Aorta (tissue), 5 donors: ENCODE measurements around the gene ARHGAP22. TPM values are rescaled to one million over a fixed set of nuclear protein-coding genes. Genes with fewer than 3 reads are reported as not detected.

Source experiments
- ATAC-seq: fragments of 200-7000 bp; cut with Tn5 transposase; one replicate; pipeline ENCODE4 v1.9.1; 2022; ENCODE audit warnings: moderate library complexity; ENCODE audit not compliant: low FRiP score
- DNase-seq, 2 donors: peaks; one replicate each; pipeline ENCODE4 v3.0.0-alpha.2; 2020
- H3K27ac ChIP-seq, 2 donors: one replicate each; pipeline ENCODE4 v1.5.1; 2013; ENCODE audit warnings: low read length in 2 of 2, mild to moderate bottlenecking in 2 of 2, moderate library complexity in 2 of 2, control low read depth in 1 of 2, inconsistent platforms in 1 of 2, low read depth in 1 of 2
- H3K27me3 ChIP-seq, 2 donors: one replicate each; pipeline ENCODE4 v1.6.1; 2013; ENCODE audit warnings: control low read depth in 1 of 2, low read length in 1 of 2, mild to moderate bottlenecking in 1 of 2, moderate library complexity in 1 of 2; ENCODE audit not compliant: insufficient read depth in 2 of 2, control insufficient read depth in 1 of 2
- H3K36me3 ChIP-seq, 2 donors: one replicate each; pipeline ENCODE4 v1.6.1; 2013; ENCODE audit warnings: control low read depth in 1 of 2, low read length in 1 of 2, mild to moderate bottlenecking in 1 of 2; ENCODE audit not compliant: insufficient read depth in 2 of 2, control insufficient read depth in 1 of 2
- H3K4me1 ChIP-seq, 2 donors: one replicate each; pipeline ENCODE4 v1.6.1; 2013; ENCODE audit warnings: low read length in 2 of 2, control low read depth in 1 of 2, mild to moderate bottlenecking in 1 of 2, moderate library complexity in 1 of 2; ENCODE audit not compliant: insufficient read depth in 2 of 2, control insufficient read depth in 1 of 2
- H3K4me3 ChIP-seq, 2 donors: one replicate each; pipeline ENCODE4 v1.5.1; 2013; ENCODE audit warnings: low read length in 2 of 2, control low read depth in 1 of 2, mild to moderate bottlenecking in 1 of 2
- H3K9me3 ChIP-seq: one replicate; pipeline ENCODE4 v1.6.1; 2013; ENCODE audit warnings: mild to moderate bottlenecking, low read length; ENCODE audit not compliant: control insufficient read depth
- WGBS, 2 donors: extraction: QIAGEN DNeasy Blood & Tissue Kit; methylation state at CpG; one replicate each; pipeline ENCODE4 v1.1.7; 2013; 5-methylcytosine and 5-hydroxymethylcytosine counted together
- intact Hi-C, 2 donors: fragments of 100-400 bp; cut with DNase I; formaldehyde crosslinking; loops; one replicate each; pipeline versions ENCODE4 v1.14.2 to v1.15.0; 2022
- polyA plus RNA-seq, 2 donors: library from polyadenylated mRNA; stranded (reverse); fragments of 200-250 nt; gene quantifications; one replicate each; pipeline ENCODE4 v1.2.3, GENCODE V29; 2013
- total RNA-seq, 2 donors: library from RNA; stranded (reverse); fragmentation: NEBNext Ultra II Directional; extraction: Animal tissue kit (Norgen Biotek cat#: 25700); gene quantifications; one replicate each; pipeline ENCODE4 v1.2.1, GENCODE V29; 2021
- donor health status: healthy with polysubstance abuse.
- donor health status: Bipolar disorder and iron deficiency.
- donor health status: DM: no; HTN: no; CAD: no.
- donor health status: DM: no; HTN: no; CAD: no.
- donor health status: DM: yes; HTN: yes; CAD: no.

ARHGAP22 gene
- total and polyA plus RNA-seq, 4 donors = 6.1 to 29.1 (median 17.1) TPM

DNA sequence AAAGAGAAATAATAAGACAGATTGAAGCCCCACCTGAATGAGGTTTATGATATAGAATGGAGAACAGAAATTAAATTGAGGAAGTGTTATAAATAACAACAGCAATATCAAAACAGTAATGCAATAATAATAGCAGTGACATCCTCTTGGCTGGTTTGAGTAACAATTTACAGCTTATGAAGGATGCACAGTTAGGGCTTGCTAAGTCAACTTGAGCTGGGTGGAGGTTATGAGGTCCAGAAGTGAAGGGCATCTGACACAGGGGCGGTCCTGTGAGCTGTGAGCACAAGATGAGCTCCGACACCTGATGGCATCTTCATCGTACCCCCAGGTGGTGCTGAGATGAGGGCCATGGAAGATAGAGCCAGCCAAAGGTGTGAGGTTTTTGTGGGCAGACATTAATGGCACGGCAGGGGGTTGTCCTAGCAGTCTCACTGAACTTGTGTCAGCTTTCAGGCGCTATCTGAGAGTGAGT lies 30.5 kb downstream of the ARHGAP22 start:
- Histone ChIP-seq H3K27ac (no peak overlapping the region), H3K9me3 (no peaks in the 10 kb centered on the region), H3K4me3 (no peak overlapping the region), H3K27me3 (no peaks in the 10 kb centered on the region), H3K4me1 (no peaks in the 10 kb centered on the region), H3K36me3 (peaks cover 2% of the 10 kb centered on the region in 2 donors)
- intact Hi-C loops = no loop called here
- DNase-seq (no peak), ATAC-seq (no peak)
- 90 to 93% methylated on average over 5 of the region's 5 CpGs for WGBS, 2 donors

DNA sequence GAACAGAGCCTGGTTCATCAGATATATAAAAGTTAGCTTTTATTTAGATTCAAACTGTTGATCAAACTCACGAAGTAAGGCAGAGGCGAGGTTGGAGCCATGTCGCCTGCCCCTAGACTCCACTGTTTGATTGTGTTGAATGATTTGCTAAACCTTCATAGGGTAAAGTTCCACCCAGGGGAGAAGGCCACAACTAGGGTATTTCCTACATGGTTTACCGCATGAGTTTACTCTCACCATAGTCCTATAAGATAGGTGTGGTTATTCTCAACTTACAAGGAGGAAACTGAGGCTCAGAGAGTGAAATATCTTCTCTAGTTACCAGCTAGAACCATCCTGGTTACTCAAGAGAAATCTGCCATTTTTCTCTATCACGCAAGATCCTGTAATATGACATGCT lies 31.8 kb downstream of the ARHGAP22 start:
- Histone ChIP-seq H3K4me3 (no peak overlapping the region), H3K27ac (no peak overlapping the region), H3K27me3 (no peaks in the 10 kb centered on the region), H3K4me1 (no peaks in the 10 kb centered on the region), H3K36me3 (peaks cover 2% of the 10 kb centered on the region in 2 donors), H3K9me3 (no peaks in the 10 kb centered on the region)
- ATAC-seq = no peak
- intact Hi-C loops = no loop called here
- no peak for DNase-seq
- 97 to 98% methylated on average over 5 of the region's 5 CpGs for WGBS, 2 donors

GRCh38 chr10:48572414-48572813 lies 32.5 kb downstream of the ARHGAP22 start:
- Histone ChIP-seq H3K27me3 (no peaks in the 10 kb centered on the region), H3K4me3 (no peak overlapping the region), H3K27ac (no peak overlapping the region), H3K9me3 (no peaks in the 10 kb centered on the region), H3K4me1 (no peaks in the 10 kb centered on the region), H3K36me3 (peaks cover 2% of the 10 kb centered on the region in 2 donors)
- ATAC-seq (no peak), DNase-seq (no peak)
- WGBS, 2 donors = 94 to 95% methylated on average over 2 of the region's 2 CpGs
- intact Hi-C loops = no loop called here

DNA sequence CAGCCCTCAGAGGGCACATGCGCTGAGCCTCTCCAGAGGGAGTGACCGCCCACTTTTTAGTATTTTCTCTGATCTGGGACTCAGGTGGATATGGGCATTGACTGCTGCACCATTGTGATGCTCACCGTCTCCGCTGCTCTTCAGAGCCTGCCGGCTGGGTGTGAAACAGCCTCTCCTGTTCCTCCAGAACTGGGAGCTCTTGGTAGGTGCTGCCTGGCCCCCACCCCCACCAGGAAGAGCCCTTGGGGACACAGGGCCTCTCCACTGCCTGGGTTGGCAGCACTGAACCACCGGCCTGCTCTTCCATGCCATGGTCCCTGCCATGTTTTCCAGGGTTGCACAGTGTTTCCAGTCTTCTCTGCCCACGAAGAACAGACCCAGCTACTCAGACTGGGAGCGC lies 36.3 kb downstream of the ARHGAP22 start:
- Histone ChIP-seq H3K9me3 (no peaks in the 10 kb centered on the region), H3K36me3 (peaks cover 0 to 3% of the 10 kb centered on the region in 2 donors), H3K27ac (no peak overlapping the region), H3K4me3 (no peak overlapping the region), H3K27me3 (no peaks in the 10 kb centered on the region), H3K4me1 (no peaks in the 10 kb centered on the region)
- 97% methylated on average over 8 of the region's 8 CpGs for WGBS, 2 donors
- intact Hi-C loops = no loop called here
- no peak for ATAC-seq
- DNase-seq = no peak

- 86% methylated on average over 4 of the region's 4 CpGs for WGBS, 2 donors
- DNase-seq = no peak
- Histone ChIP-seq H3K4me3 (no peak overlapping the region), H3K9me3 (no peaks in the 10 kb centered on the region), H3K27ac (no peak overlapping the region), H3K27me3 (no peaks in the 10 kb centered on the region), H3K4me1 (no peaks in the 10 kb centered on the region), H3K36me3 (peaks cover 0 to 3% of the 10 kb centered on the region in 2 donors)
- intact Hi-C loops = no loop called here
- no peak for ATAC-seq
Observed at GRCh38 chr10:48568131-48568530, 36.7 kb downstream of the ARHGAP22 start.

DNA sequence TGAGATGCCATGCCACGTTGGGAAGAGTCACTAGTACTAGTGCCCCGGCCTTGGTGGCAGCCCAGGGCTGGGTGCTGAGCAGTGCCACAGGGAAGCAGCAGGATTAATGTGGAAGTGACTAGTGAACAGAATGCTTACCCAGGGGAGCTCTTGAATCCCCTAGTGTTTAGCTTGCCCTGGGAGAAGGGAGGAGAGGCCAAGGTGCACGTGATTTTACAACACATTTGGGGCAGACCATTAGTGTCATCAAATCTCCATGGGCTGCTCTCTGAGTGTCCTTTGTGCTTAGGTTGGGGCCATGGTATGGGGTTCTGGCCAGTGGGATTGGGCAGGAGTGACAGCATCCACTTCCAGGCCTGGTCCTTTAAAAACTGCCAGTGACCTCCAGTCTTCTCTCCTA lies 37.5 kb downstream of the ARHGAP22 start:
- 90% methylated on average over 3 of the region's 3 CpGs for WGBS, 2 donors
- no peak for ATAC-seq

GRCh38 chr10:48564466-48565160 lies 40.3 kb downstream of the ARHGAP22 start:
- 38 to 45% methylated on average over 9 of the region's 9 CpGs for WGBS, 2 donors
- ATAC-seq = no peak
- DNase-seq = no peak
- no peak overlapping the region for H3K27ac ChIP-seq
- H3K27me3 ChIP-seq = no peaks in the 10 kb centered on the region
- no peak overlapping the region for H3K4me3 ChIP-seq
- intact Hi-C loops = no loop called here
- H3K4me1 ChIP-seq = no peaks in the 10 kb centered on the region
- H3K9me3 ChIP-seq = no peaks in the 10 kb centered on the region
- H3K36me3 ChIP-seq = peaks cover 0 to 1% of the 10 kb centered on the region in 2 donors

More for the DNA sequence above, 37.5 kb downstream of the ARHGAP22 start:
- Histone ChIP-seq H3K27me3 (no peaks in the 10 kb centered on the region), H3K27ac (no peak overlapping the region), H3K9me3 (no peaks in the 10 kb centered on the region), H3K36me3 (peaks cover 0 to 3% of the 10 kb centered on the region in 2 donors), H3K4me3 (no peak overlapping the region), H3K4me1 (no peaks in the 10 kb centered on the region)
- intact Hi-C loops = no loop called here
- DNase-seq = no peak

DNA sequence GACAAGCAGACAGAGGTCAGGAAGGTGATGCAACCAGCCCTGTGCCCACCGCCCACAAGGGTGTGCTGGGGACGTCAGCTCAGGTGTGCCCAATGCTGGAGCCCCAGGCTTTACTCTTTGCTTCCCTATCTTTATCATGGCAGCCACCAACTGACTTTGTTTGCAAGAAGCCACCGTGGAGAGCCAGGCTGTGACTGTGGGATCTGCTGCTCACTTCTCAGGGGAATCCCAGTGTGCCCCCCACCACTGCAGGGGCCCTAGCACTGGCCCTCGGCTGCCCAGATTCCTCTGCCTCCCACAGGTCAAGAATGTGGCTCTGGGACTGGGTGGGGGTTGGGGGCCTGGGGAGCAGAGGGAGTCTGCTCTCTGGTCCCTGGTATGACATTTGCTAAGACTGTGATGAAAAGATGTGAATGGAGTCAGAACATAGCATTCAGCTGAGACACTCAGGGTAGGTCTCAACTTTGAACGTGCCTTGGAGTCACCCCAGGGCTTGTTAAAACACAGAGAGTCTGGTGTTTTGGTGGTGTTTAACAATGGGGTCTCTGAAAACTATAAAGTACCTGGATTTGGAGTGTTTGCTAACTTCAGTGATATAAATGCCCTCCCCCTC lies 47.3 kb downstream of the ARHGAP22 start:
- intact Hi-C loops = loop anchor here in 1 of 2 donors (10.0 kb wide), 1 partner anchor 607 kb away; no protein-coding TSS in a partner anchor
- H3K27me3 ChIP-seq = no peaks in the 10 kb centered on the region
- H3K4me3 ChIP-seq = no peak overlapping the region
- 81 to 90% methylated on average over 5 of the region's 5 CpGs for WGBS, 2 donors
- no peaks in the 10 kb centered on the region for H3K9me3 ChIP-seq
- ATAC-seq = no peak
- DNase-seq = no peak
- no peaks in the 10 kb centered on the region for H3K36me3 ChIP-seq
- no peak overlapping the region for H3K27ac ChIP-seq
- no peaks in the 10 kb centered on the region for H3K4me1 ChIP-seq

GRCh38 chr10:48556713-48557112 lies 48.2 kb downstream of the ARHGAP22 start:
- DNase-seq (no peak), ATAC-seq (no peak)
- no peak overlapping the region for H3K4me3 ChIP-seq
- no peaks in the 10 kb centered on the region for H3K27me3 ChIP-seq
- 91 to 95% methylated on average over 6 of the region's 6 CpGs for WGBS, 2 donors
- no peaks in the 10 kb centered on the region for H3K4me1 ChIP-seq
- no peak overlapping the region for H3K27ac ChIP-seq
- no peaks in the 10 kb centered on the region for H3K9me3 ChIP-seq
- H3K36me3 ChIP-seq = no peaks in the 10 kb centered on the region
- intact Hi-C loops = loop anchor here in 1 of 2 donors (10.0 kb wide), 1 partner anchor 608 kb away; no protein-coding TSS in a partner anchor
